DND-41 (cell line): ENCODE results near the gene NAA20.

ENCODE experiments used
- ATAC-seq: fragments of 200-7000 bp; cut with Tn5 transposase; 3 replicates; pipeline ENCODE4 v1.9.1; 2021; ENCODE audit warnings: low read depth; ENCODE audit not compliant: insufficient read depth
- DNase-seq: peaks from one replicate; pipeline ENCODE4 v3.0.0-alpha.2; 2020
- H2AFZ ChIP-seq: 2 replicates; pipeline ENCODE4 v1.6.0; 2012; ENCODE audit warnings: low read depth, low read length
- H3K27ac ChIP-seq: 2 replicates; pipeline ENCODE4 v1.5.1; 2012; ENCODE audit warnings: low read length, inconsistent platforms
- H3K27me3 ChIP-seq: fragments of 200-600 bp; sonication (generic); 2 replicates; pipeline ENCODE4 v1.6.0; 2012; ENCODE audit warnings: low read length, mild to moderate bottlenecking, inconsistent platforms; ENCODE audit not compliant: insufficient read depth, poor library complexity
- H3K36me3 ChIP-seq: 2 replicates; pipeline ENCODE4 v1.5.1; 2012; ENCODE audit warnings: low read length, inconsistent platforms; ENCODE audit not compliant: insufficient read depth
- H3K4me1 ChIP-seq: 2 replicates; pipeline ENCODE4 v1.5.1; 2012; ENCODE audit warnings: mild to moderate bottlenecking, low read length; ENCODE audit not compliant: insufficient read depth
- H3K4me2 ChIP-seq: 2 replicates; pipeline ENCODE4 v1.6.0; 2012; ENCODE audit warnings: mild to moderate bottlenecking, moderate library complexity, low read length, inconsistent platforms; ENCODE audit not compliant: insufficient read depth
- H3K4me3 ChIP-seq, 2 experiments: fragments of 200-600 bp in 1 of 2; shearing (Covaris generic) in 1 of 2; 2 replicates each; pipeline ENCODE4 v1.5.1; 2012 to 2016; ENCODE audit warnings: inconsistent platforms in 2 of 2, low read length in 2 of 2, mild to moderate bottlenecking in 2 of 2, low read depth in 1 of 2, moderate library complexity in 1 of 2
- H3K79me2 ChIP-seq: 2 replicates; pipeline ENCODE4 v1.6.0; 2012; ENCODE audit warnings: low read length, inconsistent platforms; ENCODE audit not compliant: insufficient read depth
- H3K9ac ChIP-seq: 2 replicates; pipeline ENCODE4 v1.6.0; 2012; ENCODE audit warnings: low read depth, mild to moderate bottlenecking, inconsistent platforms, low read length, moderate library complexity
- H3K9me3 ChIP-seq: 2 replicates; pipeline ENCODE4 v1.5.1; 2012; ENCODE audit warnings: low read length, moderate library complexity, mild to moderate bottlenecking, inconsistent platforms; ENCODE audit not compliant: insufficient read depth, severe bottlenecking
- H4K20me1 ChIP-seq: 2 replicates; pipeline ENCODE4 v1.6.0; 2012; ENCODE audit warnings: low read length; ENCODE audit not compliant: insufficient read depth
- EZH2 ChIP-seq: IDR thresholded peaks from 3 replicates; pipeline ENCODE4 v1.6.1; 2012; ENCODE audit warnings: borderline replicate concordance, low read depth, mild to moderate bottlenecking, moderate library complexity, low read length, inconsistent platforms; ENCODE audit not compliant: severe bottlenecking
- TF ChIP-seq, protein P1 (sequence below): IDR thresholded peaks from 2 replicates; pipeline ENCODE4 v1.5.1; 2012; ENCODE audit warnings: borderline replicate concordance, low read length, moderate library complexity, mild to moderate bottlenecking; ENCODE audit not compliant: poor library complexity, severe bottlenecking; ENCODE audit errors: extremely low read depth

NAA20 gene

DNA sequence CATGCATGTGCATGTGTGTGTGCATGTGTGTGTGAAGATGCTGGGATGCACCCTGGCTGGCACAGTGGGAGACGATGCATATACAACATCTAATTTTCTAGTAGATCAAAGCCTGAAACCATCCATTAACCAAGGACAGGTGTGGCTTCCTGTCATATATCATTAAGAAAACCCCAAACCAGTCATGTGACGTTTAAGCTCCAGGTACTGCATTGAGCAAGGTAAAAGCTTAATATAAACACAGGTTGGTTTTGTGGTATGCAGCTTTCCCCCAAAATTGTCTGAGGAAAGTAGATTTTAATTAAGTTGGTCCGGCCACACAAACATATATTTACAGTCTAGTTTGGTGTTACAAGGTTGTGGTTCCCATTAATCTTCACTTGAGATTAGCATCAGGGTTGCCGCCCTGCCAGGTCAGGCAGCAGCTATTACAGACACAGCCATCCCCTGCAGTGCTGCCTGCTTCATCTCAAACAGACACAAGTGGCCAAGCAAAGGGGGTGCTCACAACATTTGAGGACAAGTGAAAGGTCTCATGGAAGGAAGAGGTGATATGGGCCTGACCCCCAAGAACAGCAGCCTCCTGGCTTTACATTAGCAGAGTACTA, 48.6 kb upstream of the NAA20 start:
- no peak overlapping the region for H3K4me3 ChIP-seq
- ATAC-seq (no peak), DNase-seq (no peak)
- no peaks in the 10 kb centered on the region for H4K20me1 ChIP-seq
- no peak overlapping the region for H3K27ac ChIP-seq
- H3K9me3 ChIP-seq: no peaks in the 10 kb centered on the region
- TF ChIP-seq, protein P1, sequence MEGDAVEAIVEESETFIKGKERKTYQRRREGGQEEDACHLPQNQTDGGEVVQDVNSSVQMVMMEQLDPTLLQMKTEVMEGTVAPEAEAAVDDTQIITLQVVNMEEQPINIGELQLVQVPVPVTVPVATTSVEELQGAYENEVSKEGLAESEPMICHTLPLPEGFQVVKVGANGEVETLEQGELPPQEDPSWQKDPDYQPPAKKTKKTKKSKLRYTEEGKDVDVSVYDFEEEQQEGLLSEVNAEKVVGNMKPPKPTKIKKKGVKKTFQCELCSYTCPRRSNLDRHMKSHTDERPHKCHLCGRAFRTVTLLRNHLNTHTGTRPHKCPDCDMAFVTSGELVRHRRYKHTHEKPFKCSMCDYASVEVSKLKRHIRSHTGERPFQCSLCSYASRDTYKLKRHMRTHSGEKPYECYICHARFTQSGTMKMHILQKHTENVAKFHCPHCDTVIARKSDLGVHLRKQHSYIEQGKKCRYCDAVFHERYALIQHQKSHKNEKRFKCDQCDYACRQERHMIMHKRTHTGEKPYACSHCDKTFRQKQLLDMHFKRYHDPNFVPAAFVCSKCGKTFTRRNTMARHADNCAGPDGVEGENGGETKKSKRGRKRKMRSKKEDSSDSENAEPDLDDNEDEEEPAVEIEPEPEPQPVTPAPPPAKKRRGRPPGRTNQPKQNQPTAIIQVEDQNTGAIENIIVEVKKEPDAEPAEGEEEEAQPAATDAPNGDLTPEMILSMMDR: no peak
- no peak for TF ChIP-seq EZH2
- no peak overlapping the region for H2AFZ ChIP-seq
- H3K4me1 ChIP-seq: no peaks in the 10 kb centered on the region
- no peaks in the 10 kb centered on the region for H3K79me2 ChIP-seq
- H3K4me2 ChIP-seq: no peak overlapping the region
- H3K27me3 ChIP-seq: no peaks in the 10 kb centered on the region
- no peaks in the 10 kb centered on the region for H3K36me3 ChIP-seq
- no peak overlapping the region for H3K9ac ChIP-seq

DNA sequence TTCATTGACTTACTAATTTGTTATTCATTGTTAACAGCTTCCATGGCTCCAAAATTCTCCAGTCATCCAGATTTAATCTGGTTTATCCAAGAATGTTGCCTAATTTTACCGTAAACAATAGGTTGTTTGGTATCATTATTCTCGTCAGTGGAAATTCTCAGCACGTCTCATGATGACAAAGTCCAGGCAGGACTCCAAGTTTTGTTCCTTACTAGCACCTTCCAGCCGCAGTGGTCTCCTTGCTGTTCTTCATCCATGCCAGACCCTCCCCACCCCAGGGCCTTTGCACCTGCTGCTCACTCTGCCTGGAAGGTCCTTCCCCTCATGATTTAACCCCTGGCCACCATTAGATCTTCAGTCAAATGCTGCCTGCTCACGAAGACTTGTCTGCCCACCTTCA, 48.1 kb upstream of the NAA20 start:
- Histone ChIP-seq H3K4me3 (no peak overlapping the region), H2AFZ (no peak overlapping the region), H3K79me2 (no peaks in the 10 kb centered on the region), H3K9me3 (no peaks in the 10 kb centered on the region), H3K4me2 (no peak overlapping the region), H3K9ac (no peak overlapping the region), H3K36me3 (no peaks in the 10 kb centered on the region), H3K27me3 (no peaks in the 10 kb centered on the region), H4K20me1 (no peaks in the 10 kb centered on the region), H3K4me1 (no peaks in the 10 kb centered on the region), H3K27ac (no peak overlapping the region)
- ATAC-seq (no peak), DNase-seq (no peak)
- TF ChIP-seq EZH2: no peak
- TF ChIP-seq, protein P1: no peak

DNA sequence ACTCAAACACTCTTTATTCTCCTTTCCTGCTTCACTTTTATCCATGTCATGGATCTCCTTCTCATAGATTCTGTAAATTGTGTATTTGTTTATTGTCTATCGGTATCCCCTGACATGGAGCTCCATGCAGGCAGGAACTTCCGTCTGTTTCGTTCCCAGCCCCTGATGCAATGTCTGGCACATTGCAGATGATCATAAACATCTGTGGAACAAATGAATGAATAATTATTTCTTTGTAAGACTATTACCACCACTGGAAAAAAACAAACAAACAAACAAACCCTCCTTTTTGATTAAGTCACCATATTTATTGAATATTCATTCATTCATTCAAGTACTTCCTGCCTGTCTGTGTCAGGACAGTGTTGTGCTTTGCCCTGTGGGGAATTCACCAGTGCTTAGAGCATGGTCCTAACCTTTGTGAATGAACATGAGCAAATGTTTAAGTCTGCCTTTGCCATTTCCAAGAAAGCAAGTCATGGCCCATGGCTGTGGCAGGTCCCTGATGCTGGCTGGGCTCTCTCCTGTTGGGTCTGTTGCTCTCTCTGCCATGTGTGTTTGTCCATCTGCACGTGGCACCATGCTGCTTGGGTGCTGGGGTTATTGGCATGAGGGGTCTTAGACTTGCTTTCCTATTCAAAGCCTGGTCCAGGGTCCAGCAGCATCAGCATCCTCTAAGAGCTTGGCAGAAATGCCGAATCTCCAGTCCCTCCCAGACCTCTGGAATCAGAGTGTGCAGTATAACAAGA, 47.5 kb upstream of the NAA20 start:
- no peak for ATAC-seq
- DNase-seq: no peak
- Histone ChIP-seq H3K27ac (no peak overlapping the region), H2AFZ (no peak overlapping the region), H3K9me3 (no peaks in the 10 kb centered on the region), H4K20me1 (no peaks in the 10 kb centered on the region), H3K4me2 (no peak overlapping the region), H3K4me3 (no peak overlapping the region), H3K36me3 (no peaks in the 10 kb centered on the region), H3K79me2 (no peaks in the 10 kb centered on the region), H3K9ac (no peak overlapping the region), H3K27me3 (no peaks in the 10 kb centered on the region), H3K4me1 (no peaks in the 10 kb centered on the region)
- TF ChIP-seq, protein P1: no peak
- TF ChIP-seq EZH2: no peak
